GM21381 (cell line): ENCODE results near the gene KRTAP10-5.
"Not testable (repeated sequence)": the region's sequence is repeated elsewhere in the genome, so short reads cannot be mapped to it uniquely, and the experiment has no call there.

Source experiments
- ATAC-seq: cut with Tn5 transposase; IDR thresholded peaks from one replicate; pipeline ENCODE4 v1.9.1; 2021; ENCODE audit warnings: mild to moderate bottlenecking, moderate library complexity; ENCODE audit not compliant: unreplicated experiment

Gene KRTAP10-5

GRCh38 chr21:44550285-44550684 is 30.1 kb downstream of the KRTAP10-5 start:
- ATAC-seq = not testable (repeated sequence)

GRCh38 chr21:44549525-44550211 is 30.7 kb downstream of the KRTAP10-5 start:
- ATAC-seq = no peak

GRCh38 chr21:44548922-44549321 is 31.5 kb downstream of the KRTAP10-5 start:
- ATAC-seq = no peak

- ATAC-seq = no peak
These were observed 32.0 kb downstream of the KRTAP10-5 start for GRCh38 chr21:44548381-44548780.

GRCh38 chr21:44547656-44548331 is 32.6 kb downstream of the KRTAP10-5 start:
- no peak for ATAC-seq

GRCh38 chr21:44544566-44544965 is 35.8 kb downstream of the KRTAP10-5 start:
- ATAC-seq = no peak

GRCh38 chr21:44542716-44543115 is 37.7 kb downstream of the KRTAP10-5 start:
- ATAC-seq = no peak

- no peak for ATAC-seq
These were observed 39.6 kb downstream of the KRTAP10-5 start for GRCh38 chr21:44540741-44541288.

- ATAC-seq = no peak
These were observed 40.3 kb downstream of the KRTAP10-5 start, which contains the start of gene KRTAP10-1 for GRCh38 chr21:44539991-44540666. Gene KRTAP10-1, minus strand, starts transcription at chr21:44540195. Its CDS starts 45 bp downstream, at chr21:44540150.

- no peak for ATAC-seq
These were observed 41.4 kb downstream of the KRTAP10-5 start for GRCh38 chr21:44539046-44539445.

GRCh38 chr21:44537930-44538911 is 42.2 kb downstream of the KRTAP10-5 start:
- ATAC-seq = no peak

GRCh38 chr21:44535963-44536362 is 44.4 kb downstream of the KRTAP10-5 start:
- no peak for ATAC-seq

- no peak for ATAC-seq
These were observed 45.7 kb downstream of the KRTAP10-5 start for GRCh38 chr21:44534688-44535087.

- ATAC-seq = no peak
These were observed 46.3 kb downstream of the KRTAP10-5 start for GRCh38 chr21:44533891-44534627.

GRCh38 chr21:44533121-44533890 is 47.1 kb downstream of the KRTAP10-5 start:
- no peak for ATAC-seq

GRCh38 chr21:44532712-44533111 is 47.7 kb downstream of the KRTAP10-5 start:
- ATAC-seq = no peak

GRCh38 chr21:44531606-44532564 is 48.5 kb downstream of the KRTAP10-5 start:
- no peak for ATAC-seq
